SIG-M5 treated with dmso at 0.1 percent for 504 hours (cell line): ENCODE measurements around the gene S100A9.

Experiments
- DNase-seq: peaks from one replicate; lab custom pipeline; 2025; ENCODE audit not compliant: unreplicated experiment; lab: John Stamatoyannopoulos, UW

S100A9 gene

DNA sequence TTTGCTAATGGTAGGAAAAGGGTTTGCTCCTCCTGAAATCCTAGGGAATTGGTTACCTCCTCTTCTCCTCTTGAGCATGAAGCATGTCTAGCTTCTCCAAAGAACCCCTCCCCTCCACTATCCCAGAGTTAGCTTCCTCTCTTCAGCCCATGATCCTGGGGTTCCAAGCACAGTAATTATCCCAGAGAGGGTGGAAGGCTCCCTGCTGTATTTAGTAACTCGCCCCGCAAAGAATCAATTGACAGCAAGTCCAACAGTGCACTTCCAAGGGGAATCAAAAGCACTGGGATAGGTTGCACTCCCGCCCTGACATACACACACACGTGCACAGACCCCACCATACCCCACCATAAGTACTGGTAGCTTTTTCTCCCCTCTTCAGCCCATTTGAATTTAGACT, 30.1 kb downstream of the S100A9 start:
- DNase-seq, result no peak

DNA sequence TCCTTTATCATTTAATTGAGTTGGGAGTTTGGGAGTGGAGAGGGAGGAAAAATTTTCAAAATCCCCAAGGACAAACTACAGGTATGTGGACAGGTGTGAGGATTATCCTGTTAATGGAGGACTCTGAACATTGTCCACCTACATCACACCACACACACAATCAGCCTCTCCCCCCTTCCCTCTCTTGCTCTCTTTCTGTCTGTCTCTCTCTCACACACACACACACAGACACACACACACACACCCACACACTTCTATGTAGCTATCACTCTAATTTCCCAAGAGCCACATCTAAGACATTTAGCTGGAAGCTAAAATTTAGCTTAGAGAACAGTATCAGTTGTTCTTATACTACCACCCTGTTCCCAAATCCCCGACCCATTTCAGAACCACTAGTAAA, 31.7 kb downstream of the S100A9 start:
- DNase-seq, result no peak

DNA sequence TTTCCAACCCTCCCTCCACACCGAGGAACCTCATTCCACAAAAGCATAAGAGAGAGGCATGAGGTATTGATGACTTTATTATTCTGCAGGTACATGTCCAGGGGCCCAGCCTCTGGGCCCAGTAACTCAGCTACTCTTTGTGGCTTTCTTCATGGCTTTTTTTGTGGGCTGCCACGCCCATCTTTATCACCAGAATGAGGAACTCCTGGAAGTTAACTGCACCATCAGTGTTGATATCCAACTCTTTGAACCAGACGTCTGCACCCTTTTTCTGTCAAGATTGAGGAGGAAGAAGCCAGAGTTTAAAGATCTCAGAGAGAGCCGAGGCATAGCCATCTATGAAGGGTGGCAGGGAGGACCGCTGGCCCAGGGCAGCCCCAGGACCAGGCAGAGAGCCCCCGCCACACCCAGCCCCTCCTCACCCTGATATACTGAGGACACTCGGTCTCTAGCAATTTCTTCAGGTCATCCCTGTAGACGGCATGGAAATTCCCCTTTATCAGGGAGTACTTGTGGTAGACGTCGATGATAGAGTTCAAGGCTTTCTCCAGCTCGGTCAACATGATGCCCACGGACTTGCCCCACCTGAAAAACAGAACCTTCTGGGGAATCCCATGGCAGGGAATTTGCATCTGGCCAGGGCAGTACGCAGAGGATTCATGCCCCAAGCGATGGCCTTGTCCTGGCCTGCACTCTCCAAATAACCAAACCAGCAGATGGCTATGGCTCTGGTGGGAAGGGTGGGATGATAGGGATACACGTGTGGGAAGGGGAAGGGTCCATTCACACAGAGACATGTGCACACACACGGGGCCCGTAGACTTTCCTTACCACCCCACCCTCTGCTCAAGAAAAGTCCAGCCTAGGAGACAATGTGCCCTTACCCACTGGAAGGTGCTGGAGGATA, 32.6 kb downstream of the S100A9 start:
- peak; percentile 82 for DNase-seq

- peak; percentile 87 for DNase-seq
Observed at GRCh38 chr1:153390938-153391710, 33.5 kb downstream of the S100A9 start, which contains the start of gene S100A8. Gene S100A8, minus strand, starts transcription at chr1:153391073. Its CDS starts 538 bp downstream, at chr1:153390535.

GRCh38 chr1:153392258-153392657, 34.6 kb downstream of the S100A9 start:
- DNase-seq, result no peak

GRCh38 chr1:153392822-153393221, 35.2 kb downstream of the S100A9 start:
- DNase-seq, result no peak

DNA sequence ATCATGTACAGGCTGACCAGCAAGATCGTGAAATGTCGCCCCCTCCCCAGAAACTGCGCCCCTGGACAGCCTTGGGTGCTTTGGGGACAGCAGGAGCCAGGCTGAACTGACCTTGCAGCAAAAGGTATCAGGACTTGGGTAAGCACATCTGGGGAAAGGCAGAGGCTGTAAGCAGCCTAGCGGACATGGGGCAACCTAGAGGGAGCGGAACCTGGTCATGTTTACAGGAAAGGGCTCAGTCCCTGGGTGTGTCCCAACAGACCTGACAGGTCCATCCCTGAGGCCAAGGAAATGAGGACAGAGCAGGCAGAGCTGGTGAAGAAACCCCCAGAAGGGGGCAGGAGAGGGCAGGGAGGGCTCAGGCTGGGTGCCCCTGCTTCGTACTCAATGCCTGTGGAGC, 36.3 kb downstream of the S100A9 start:
- no peak for DNase-seq

GRCh38 chr1:153394391-153394790, 36.7 kb downstream of the S100A9 start:
- no peak for DNase-seq

- DNase-seq, result no peak
Observed at GRCh38 chr1:153395136-153395685, 37.6 kb downstream of the S100A9 start.

GRCh38 chr1:153395776-153396175, 38.1 kb downstream of the S100A9 start:
- no peak for DNase-seq

DNA sequence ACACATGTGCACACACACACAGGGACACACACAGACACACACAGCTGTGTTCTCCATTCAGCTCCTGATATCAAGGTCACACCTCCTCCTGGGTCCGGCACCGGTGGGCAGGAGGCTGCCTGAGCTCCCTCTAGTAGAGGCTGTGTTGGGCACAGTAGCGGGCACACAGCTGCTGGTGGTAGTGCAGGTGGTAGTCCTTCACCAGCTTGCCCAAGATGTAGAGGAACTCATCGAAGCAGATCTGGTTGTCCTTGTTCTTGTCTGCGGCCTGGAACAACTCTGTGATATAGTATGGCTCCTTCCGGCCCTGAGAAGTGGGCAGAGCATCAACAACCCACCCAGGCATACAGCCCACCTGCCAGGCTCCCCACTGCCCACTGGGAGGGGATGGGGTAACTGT, 38.8 kb downstream of the S100A9 start:
- DNase-seq, result no peak

- no peak for DNase-seq
Observed at GRCh38 chr1:153397051-153397923, 39.6 kb downstream of the S100A9 start.

DNA sequence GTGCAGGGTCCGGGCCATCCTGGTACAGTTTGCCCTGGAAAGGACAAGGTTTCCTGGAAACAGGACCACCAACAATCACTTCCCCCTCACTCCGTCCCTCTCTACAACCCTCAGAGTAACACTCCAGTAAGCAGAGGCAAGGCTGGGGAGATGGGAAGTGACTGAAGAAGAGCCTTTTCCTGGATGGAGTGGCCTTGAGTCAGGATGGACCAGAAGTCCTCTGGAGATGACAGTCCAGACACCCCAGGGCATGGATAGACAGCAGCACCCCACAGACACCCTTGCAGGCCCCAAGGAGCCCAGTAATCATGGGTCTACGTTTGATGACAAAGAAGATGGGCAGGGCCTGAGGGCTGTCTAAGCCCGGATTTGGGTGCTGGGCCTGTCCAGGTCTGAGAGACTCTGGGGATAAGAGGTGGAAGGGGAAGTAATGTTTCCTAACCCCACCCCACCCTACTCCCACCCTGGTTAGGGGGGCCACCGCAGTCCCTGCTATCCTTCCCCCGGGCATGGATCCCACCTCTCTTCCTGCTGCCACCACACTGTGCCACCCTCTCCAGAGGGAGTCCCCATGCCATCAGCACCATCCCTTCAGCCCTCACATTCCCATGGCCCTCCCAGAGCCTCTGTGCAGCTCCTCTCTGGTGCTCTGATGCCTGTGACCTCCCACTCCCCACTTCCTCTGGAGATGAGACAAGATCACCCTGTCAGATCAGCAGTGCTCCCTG, 40.4 kb downstream of the S100A9 start:
- DNase-seq, result no peak

DNA sequence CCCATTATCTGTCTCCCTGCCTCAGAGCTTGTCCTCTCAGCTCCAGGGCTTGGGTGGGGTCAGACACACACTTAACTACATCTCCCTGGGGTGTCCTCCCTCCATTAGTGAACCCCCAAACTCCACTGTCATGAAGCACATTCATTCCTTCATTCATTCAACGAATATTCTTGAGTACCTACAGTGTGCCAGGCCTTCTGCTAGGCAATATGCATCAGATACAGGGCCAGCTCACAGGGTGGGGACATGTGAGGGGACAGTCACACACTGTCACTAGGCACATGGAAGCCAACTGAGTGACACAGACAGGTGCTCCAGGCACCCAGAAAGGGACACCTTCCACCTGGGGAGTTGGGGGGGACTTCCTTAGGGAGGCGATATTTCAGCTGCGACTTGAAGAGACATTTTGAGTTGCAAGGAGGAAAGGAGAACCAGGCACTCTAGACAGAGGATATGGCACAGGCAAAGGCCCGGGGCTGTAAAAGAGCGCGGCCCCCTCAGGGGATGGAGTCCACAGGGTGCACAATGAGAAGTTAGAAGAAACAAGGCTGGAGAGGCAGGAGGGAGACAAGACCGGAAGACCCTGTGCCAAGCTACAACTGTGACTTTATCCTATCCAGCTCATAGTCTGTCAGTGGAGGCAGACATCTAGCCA, 41.9 kb downstream of the S100A9 start:
- no peak for DNase-seq

DNA sequence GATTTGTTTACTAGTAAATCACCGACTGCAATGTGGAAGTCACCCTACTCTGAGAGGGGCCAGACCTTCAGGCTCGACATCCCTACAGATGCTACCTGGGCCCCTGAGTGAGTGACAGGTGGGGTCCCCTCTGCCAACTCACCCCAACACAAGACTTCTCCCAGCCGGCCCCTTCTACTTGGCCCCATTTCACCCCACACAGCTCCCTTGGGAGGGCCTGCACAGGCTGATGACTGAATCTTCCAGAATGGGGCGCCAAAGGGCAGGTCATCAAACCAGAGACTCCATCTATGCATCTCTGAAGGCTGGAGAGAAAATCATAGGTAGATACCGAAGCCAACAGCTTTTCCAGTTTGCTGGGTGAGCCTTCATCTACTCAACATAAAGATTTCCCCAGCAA, 42.6 kb downstream of the S100A9 start:
- DNase-seq, result no peak

- DNase-seq, result no peak
Observed at GRCh38 chr1:153401461-153401860, 43.8 kb downstream of the S100A9 start.

DNA sequence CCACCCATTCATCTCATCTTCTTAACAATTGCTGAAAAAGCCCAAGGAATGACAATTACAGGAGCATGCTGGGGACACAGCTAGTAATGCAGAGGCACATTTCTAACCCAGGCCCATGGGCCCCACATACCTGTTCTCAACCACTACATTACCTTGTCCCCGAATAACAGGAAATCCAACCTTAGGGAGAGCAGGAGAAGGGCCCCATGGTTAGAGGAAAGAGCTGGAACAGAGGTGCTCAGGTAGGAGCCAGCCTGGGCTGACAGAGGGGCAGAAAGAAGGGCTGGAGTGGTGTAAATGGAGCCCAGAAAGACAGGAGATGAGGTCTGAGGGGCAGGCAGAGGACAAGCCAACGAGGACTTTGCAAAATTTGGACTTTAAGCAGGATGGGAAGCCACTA, 44.6 kb downstream of the S100A9 start:
- no peak for DNase-seq

GRCh38 chr1:153403421-153404085, 45.9 kb downstream of the S100A9 start:
- DNase-seq, result no peak

DNA sequence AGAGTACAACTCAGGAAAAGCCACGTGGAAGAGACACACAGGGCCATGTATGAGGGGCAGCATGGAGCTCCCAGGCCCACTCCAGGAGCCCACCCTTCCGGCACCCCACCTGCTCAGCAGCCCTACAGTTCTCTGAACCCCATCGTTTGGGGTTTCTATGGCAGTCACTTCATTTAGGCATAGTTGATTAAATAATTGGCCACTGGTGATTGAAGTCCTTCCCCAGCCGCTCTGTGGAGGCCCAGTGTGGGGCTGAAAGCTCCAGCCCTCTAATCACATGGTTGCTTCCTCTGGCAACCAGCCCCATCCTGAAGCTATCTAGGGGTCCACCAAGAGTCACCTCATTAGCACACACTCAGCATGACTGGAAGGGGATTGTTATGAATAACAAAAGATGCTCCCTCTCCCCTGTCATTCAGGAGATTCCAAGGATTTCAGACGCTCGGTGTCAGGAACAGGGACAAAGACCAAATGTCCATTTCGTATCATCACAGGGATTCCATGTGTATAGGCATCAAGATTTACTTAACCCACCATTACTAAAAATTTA, 46.5 kb downstream of the S100A9 start:
- no peak for DNase-seq
